Liver (tissue), 9 donors: Measurements from ENCODE around the gene NKX3-2. TPM values are rescaled to one million over a fixed set of nuclear protein-coding genes. Genes with fewer than 3 reads are reported as not detected.

ENCODE experiments used
- DNase-seq: peaks from one replicate; pipeline ENCODE4 v3.0.0-alpha.2; 2017; ENCODE audit warnings: low spot score
- H3K27ac ChIP-seq, 2 donors: one replicate each; pipeline ENCODE4 v1.7.0; 2013; ENCODE audit warnings: inconsistent platforms in 2 of 2, low read length in 2 of 2, control low read depth in 1 of 2, low read depth in 1 of 2, mild to moderate bottlenecking in 1 of 2
- H3K27me3 ChIP-seq, 4 donors: one replicate each; pipeline versions ENCODE4 v1.6.1 to v1.7.0; 2013; ENCODE audit warnings: low read length in 3 of 4, inconsistent platforms in 1 of 4, mild to moderate bottlenecking in 1 of 4, moderate library complexity in 1 of 4; ENCODE audit not compliant: control insufficient read depth in 4 of 4, insufficient read depth in 4 of 4
- H3K36me3 ChIP-seq, 4 donors: one replicate each; pipeline versions ENCODE4 v1.6.1 to v1.7.0; 2013; ENCODE audit warnings: low read length in 3 of 4, mild to moderate bottlenecking in 3 of 4, low read depth in 1 of 4, moderate library complexity in 1 of 4; ENCODE audit not compliant: control insufficient read depth in 4 of 4, insufficient read depth in 3 of 4
- H3K4me1 ChIP-seq, 4 donors: one replicate each; pipeline versions ENCODE4 v1.6.1 to v1.7.0; 2013; ENCODE audit warnings: low read length in 3 of 4, mild to moderate bottlenecking in 3 of 4, moderate library complexity in 1 of 4; ENCODE audit not compliant: control insufficient read depth in 4 of 4, insufficient read depth in 4 of 4
- H3K4me3 ChIP-seq, 3 donors: one replicate each; pipeline versions ENCODE4 v1.6.1 to v1.7.0; 2013; ENCODE audit warnings: low read length in 3 of 3, control low read depth in 1 of 3, low read depth in 1 of 3, mild to moderate bottlenecking in 1 of 3
- H3K9ac ChIP-seq, 2 donors: one replicate each; pipeline ENCODE4 v1.7.0; 2013; ENCODE audit warnings: low read length in 2 of 2, mild to moderate bottlenecking in 2 of 2, moderate library complexity in 2 of 2, control low read depth in 1 of 2, low read depth in 1 of 2
- H3K9me3 ChIP-seq, 4 donors: one replicate each; pipeline versions ENCODE4 v1.6.1 to v1.7.0; 2013; ENCODE audit warnings: low read length in 3 of 4; ENCODE audit not compliant: control insufficient read depth in 4 of 4
- CTCF ChIP-seq: fragments of 150-350 bp; IDR thresholded peaks from 2 replicates; pipeline ENCODE4 v1.5.1; 2017; ENCODE audit warnings: improper control_type of control experiment, low read depth, low read length; ENCODE audit not compliant: missing input control
- FOXA2 ChIP-seq: IDR thresholded peaks from 2 replicates; pipeline ENCODE4 v1.6.1; 2016; ENCODE audit warnings: antibody characterized with exemption
- GABPA ChIP-seq, 2 donors: IDR thresholded peaks in 1 of 2; conservative IDR thresholded peaks in 1 of 2; 2 replicates each; pipeline ENCODE4 v1.6.1; 2016; ENCODE audit warnings: antibody characterized with exemption in 2 of 2, mild to moderate bottlenecking in 1 of 2, moderate library complexity in 1 of 2
- HNF4A ChIP-seq, 2 donors: conservative IDR thresholded peaks; 2 replicates each; pipeline ENCODE4 v1.6.1; 2016; ENCODE audit warnings: antibody characterized with exemption in 2 of 2, mild to moderate bottlenecking in 2 of 2
- JUND ChIP-seq, 2 donors: IDR thresholded peaks; 2 replicates each; pipeline ENCODE4 v1.6.1; 2016; ENCODE audit warnings: antibody characterized with exemption in 2 of 2
- MAX ChIP-seq: IDR thresholded peaks from 2 replicates; pipeline ENCODE4 v1.6.1; 2016; ENCODE audit warnings: antibody characterized with exemption
- REST ChIP-seq: IDR thresholded peaks from 2 replicates; pipeline ENCODE4 v1.6.1; 2016; ENCODE audit warnings: antibody characterized with exemption, mild to moderate bottlenecking
- RXRA ChIP-seq, 2 donors: IDR thresholded peaks; 2 replicates each; pipeline ENCODE4 v1.6.1; 2017 to 2018; ENCODE audit warnings: antibody characterized with exemption in 2 of 2, mild to moderate bottlenecking in 1 of 2
- TAF1 ChIP-seq: conservative IDR thresholded peaks from 2 replicates; pipeline ENCODE4 v1.6.1; 2016; ENCODE audit warnings: antibody characterized with exemption, mild to moderate bottlenecking
- YY1 ChIP-seq: IDR thresholded peaks from 2 replicates; pipeline ENCODE4 v1.6.1; 2016; ENCODE audit warnings: antibody characterized with exemption, mild to moderate bottlenecking
- WGBS: extraction: QIAGEN DNeasy Blood & Tissue Kit; methylation state at CpG from one replicate; pipeline ENCODE4 v1.1.7; 2013; 5-methylcytosine and 5-hydroxymethylcytosine counted together
- polyA plus RNA-seq, 2 donors: library from polyadenylated mRNA; stranded (reverse) in 1 of 2; unstranded in 1 of 2; fragments of 200-250 nt in 1 of 2; fragments of >200 nt in 1 of 2; fragmentation: Nextera tagmentation in 1 of 2; extraction: Ambion mirVana in 1 of 2; gene quantifications; one replicate each; pipeline versions ENCODE4 v1.2.1 to v1.2.3, GENCODE V29; 2013 to 2015
- total RNA-seq, 2 donors: library from RNA; depleted of rRNA; stranded (reverse); fragments of >200 nt; gene quantifications; one replicate each; pipeline ENCODE4 v1.2.3, GENCODE V29; 2014
- donor health status: healthy.
- donor health status: healthy.
- donor health status: healthy.
- donor health status: healthy.
- donor health status: healthy.

NKX3-2 gene
- total and polyA plus RNA-seq, 4 donors = not detected

- no peak overlapping the region for H3K27ac ChIP-seq
- H3K4me3 ChIP-seq = peak overlapping the region in 1 of 3 donors; percentile 47
- peaks cover 18 to 39% (median 26%) of the 10 kb centered on the region in 4 donors for H3K4me1 ChIP-seq
- H3K36me3 ChIP-seq = no peaks in the 10 kb centered on the region
- H3K9me3 ChIP-seq = peaks cover 0 to 6% (median under 1%) of the 10 kb centered on the region in 4 donors
- no peak overlapping the region for H3K9ac ChIP-seq
- peaks cover 5 to 30% (median 21%) of the 10 kb centered on the region in 4 donors for H3K27me3 ChIP-seq
- no peak for DNase-seq
- WGBS = 2% methylated on average over 56 of the region's 56 CpGs
- TF ChIP-seq RXRA (IDR thresholded peaks at IDR 0.05) = no peak
- TF ChIP-seq JUND (IDR thresholded peaks at IDR 0.05) = no peak
- TF ChIP-seq MAX = no peak
- TF ChIP-seq FOXA2 = no peak
- TF ChIP-seq HNF4A (conservative IDR thresholded peaks at IDR 0.05) = no peak
- TF ChIP-seq TAF1 = no peak
- no peak for TF ChIP-seq REST
- no peak for TF ChIP-seq GABPA (IDR thresholded peaks at IDR 0.05 in 1 of 2, conservative IDR thresholded peaks at IDR 0.05 in 1 of 2)
- TF ChIP-seq CTCF = no peak
These were observed 3.3 kb upstream of the NKX3-2 start for GRCh38 chr4:13547485-13548041.

- DNase-seq = no peak
- no peak overlapping the region for H3K27ac ChIP-seq
- 5% methylated on average over 54 of the region's 54 CpGs for WGBS
- H3K4me3 ChIP-seq = peak overlapping the region in 1 of 3 donors; percentile 47
- H3K27me3 ChIP-seq = peaks cover 7 to 30% (median 23%) of the 10 kb centered on the region in 4 donors
- H3K9ac ChIP-seq = no peak overlapping the region
- H3K4me1 ChIP-seq = peaks cover 20 to 44% (median 30%) of the 10 kb centered on the region in 4 donors
- no peaks in the 10 kb centered on the region for H3K36me3 ChIP-seq
- TF ChIP-seq YY1 = no peak
- peaks cover 0 to 6% (median under 1%) of the 10 kb centered on the region in 4 donors for H3K9me3 ChIP-seq
These were observed 2.7 kb upstream of the NKX3-2 start for GRCh38 chr4:13546941-13547484.
